SIG-M5 treated with dmso at 0.1 percent for 504 hours (cell line): ENCODE results near the gene TVP23C.

ENCODE experiments used
- DNase-seq: peaks from one replicate; lab custom pipeline; 2025; ENCODE audit not compliant: unreplicated experiment; lab: John Stamatoyannopoulos, UW

TVP23C gene

DNA sequence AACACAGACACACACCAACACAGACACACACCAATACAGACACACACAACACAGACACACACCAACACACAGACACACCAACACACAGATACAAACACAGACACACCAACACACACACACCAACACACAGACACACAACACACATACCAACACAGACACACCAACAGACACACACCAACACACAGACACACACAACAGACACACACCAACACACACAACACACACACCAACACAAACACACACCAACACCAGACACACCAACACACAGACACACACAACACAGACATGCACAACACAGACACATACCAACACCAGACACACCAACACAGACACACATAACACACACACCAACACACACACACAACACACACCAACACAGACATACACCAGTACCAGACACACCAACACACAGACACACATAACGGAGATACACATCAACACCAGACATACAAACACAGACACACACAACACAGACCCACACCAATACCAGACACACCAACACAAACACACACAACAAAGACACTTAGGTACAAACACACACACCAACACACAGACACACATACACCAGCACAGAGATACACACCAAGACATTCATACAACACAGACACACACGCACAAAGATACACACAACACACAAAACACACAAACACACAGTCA is 98.1 kb downstream of the TVP23C start:
- no peak for DNase-seq

DNA sequence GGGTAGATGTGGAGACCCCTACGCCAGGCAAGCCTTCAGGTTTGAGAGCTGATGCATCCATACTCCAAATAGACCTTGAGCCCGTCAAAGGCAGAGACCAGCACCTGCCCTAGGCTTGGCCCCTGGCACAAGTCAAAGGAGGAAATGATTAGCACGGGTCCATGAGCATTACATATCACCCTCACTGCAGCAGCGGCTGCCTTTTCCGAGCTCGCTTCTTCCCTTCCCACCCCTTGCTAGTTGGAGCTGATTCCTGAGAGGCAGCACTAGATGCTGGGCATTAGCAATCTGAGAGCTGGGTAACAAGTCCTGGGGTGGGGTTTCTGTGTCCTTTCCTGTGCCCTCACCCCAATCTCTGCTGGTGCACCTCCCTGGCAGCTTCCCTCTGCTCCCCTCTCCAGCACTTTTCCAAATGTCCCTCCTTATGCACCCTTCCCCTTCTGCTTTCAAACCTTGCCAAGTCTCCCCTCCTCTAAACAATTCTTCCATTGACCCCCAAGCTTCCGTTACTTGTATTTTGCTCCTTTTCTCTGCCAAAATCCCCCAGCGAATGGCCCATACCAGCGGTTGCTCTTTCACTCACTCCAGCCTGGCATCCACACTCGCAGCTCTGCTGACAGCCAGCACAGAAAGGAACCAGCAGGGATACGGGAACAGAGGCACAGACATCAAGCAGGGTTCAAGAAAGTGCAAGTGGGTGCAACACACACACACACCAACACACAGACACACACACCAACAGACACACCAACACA is 98.9 kb downstream of the TVP23C start:
- no peak for DNase-seq

DNA sequence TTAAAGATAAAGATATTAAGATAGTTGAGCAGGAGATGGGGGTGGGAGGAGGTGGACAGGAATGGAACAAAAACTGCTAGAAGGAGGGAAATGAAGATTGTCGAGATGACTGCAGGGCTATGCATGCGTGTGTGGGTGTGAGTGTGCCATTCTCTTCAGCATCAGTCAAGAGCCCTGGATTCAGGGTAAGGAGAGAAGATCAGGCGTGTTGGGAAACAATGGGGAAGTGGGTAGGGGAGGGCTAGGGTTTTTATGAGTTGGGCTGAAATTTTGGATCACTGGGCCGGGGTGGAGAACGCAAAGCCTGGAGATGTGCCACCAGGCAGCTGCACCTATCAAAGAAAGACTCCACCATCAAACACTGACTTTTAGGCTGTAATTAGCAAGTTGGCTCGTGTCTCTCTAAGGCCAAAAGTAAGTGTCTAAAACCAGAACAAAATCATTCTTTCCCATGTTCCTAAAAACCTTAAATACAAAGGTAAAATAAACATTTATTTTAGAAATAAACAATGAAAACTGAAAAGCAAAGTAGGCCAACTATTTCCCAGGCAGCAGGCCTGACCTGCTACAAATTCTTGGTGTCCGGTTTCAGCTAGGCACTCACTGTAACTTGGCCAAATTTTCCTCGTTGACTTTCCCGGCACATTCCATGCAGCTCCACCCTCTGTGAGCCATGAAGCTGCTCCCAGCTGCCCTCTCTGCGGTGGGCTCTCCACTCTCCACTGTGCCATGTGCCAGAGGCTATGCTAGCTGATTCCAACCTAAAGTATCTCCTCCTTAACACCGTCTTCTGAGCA is 100.1 kb downstream of the TVP23C start:
- no peak for DNase-seq

DNA sequence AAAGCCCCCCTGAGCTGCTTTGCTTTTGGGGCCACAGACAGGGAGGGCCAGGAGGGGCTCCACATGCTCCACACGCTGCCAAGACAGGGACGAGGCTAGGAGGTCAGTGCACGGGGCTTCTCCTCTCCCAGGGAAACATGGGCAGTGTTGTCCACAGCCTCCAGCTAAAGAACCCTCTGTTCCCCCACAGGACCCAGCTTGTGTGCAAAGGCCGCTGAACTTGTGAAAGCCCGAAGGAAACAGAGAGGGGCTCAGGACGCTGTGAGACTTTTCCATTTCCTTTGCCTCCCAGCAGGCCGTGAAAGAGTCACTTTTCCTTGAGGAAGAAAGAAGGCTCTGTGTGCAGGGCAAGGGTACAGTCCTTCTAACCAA is 105.6 kb downstream of the TVP23C start:
- no peak for DNase-seq

DNA sequence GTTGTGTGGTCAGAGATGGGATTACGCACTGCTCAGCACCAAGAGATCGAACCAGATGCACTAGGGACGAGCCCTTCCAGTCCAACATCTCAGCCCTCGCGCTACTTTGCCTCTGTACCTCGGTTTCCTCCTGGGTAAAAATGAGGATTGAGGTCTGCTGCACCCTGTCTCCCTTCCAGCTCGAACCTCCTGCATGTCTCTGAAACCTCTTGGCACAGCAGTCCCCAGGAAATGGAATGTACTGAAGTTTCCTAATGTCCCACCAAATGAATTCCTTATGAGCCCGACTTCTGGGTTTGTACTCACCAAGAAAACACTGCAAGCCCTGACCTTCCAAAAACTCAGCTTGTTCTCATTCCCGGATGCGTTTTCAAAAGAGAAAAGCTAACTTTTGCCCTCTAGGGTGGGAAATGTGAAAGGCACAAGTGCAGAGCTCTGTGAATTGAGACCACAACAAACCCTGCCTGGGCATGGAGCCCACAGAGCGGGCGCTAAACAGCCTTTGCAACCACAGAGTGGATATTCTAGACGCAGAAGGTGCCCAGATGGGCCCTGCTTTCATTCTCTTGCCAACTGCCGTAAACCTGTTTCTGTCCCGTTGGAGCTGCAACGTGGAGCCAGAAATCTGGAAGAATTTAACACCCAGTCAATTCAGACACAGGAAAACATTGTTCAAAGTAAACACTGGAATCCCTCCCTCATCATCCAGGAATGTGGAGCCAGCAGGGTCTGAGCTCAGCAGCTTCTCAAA is 106.1 kb downstream of the TVP23C start:
- no peak for DNase-seq

DNA sequence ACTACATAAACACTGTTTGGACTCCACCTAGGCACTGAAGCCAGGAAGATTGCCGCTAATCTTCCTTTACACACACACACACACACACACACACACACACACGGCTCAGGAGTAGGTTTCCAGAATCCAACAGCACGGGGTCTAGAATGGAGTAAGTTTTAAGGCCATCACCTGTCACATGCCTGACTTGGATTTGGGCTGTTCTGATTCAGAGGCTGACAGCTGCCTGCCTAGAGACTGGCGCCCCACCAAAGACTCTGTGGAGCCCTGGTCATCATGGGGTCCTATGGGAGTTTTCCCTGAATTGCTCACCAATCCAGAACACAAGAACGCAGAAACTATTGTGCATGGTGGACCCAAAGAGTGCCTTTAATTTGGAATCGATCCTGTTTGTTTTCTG is 106.8 kb downstream of the TVP23C start:
- no peak for DNase-seq

DNA sequence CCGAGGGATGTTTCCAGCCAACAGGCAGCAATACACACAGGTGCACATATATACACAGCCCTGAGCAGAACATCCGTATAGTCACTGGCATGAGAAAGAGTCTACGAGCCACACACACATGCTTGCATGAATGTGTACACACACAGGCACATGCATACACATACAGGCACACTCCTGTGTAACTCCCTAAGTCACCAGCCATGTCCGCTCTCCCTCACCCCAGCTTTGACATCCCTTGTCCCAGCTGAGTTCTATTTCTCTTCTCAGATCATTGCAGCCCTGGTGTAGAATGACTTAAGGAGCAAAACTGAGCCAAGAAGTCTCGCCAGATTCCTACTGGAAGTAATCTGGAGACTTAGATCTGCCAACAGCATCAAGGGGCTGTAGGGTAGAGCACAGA is 108.9 kb downstream of the TVP23C start:
- no peak for DNase-seq

DNA sequence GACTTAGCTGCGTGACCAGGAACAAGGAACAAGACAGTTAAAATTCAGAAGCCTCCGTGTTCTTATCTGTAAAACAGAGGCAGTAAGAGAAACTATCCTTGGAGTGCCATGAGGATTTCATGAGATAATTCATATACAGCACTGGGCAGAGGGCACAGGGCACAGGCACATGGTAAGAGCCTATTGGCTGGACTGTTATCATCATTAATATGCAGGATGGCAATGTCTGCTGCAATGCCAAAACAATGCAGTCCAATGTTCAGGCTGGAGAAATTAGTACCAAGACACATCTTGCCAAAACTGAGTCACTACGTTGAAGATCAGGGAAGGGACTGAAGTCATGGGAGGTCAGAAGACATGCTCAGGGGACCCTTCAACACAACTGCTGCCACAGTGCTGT is 109.5 kb downstream of the TVP23C start:
- DNase-seq: no peak

DNA sequence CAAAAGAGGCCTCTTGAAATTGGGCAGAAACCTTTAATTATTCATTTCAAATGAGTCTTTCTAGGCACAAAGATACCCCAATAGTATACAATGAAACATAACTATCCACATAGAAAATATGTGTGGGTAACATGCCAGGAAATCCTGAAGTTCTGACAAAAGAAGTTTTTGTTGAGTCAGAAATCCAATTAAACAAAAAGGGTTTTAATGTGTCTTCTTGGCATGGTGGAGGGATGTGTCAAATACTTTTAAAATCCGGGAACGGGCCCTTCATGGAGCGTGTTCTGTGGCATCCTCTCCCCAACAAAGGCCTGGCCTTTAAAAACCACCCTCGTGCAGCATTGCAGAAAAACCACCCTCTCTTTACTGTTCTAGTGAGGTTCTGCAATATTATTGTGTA is 110.0 kb downstream of the TVP23C start:
- DNase-seq: no peak

DNA sequence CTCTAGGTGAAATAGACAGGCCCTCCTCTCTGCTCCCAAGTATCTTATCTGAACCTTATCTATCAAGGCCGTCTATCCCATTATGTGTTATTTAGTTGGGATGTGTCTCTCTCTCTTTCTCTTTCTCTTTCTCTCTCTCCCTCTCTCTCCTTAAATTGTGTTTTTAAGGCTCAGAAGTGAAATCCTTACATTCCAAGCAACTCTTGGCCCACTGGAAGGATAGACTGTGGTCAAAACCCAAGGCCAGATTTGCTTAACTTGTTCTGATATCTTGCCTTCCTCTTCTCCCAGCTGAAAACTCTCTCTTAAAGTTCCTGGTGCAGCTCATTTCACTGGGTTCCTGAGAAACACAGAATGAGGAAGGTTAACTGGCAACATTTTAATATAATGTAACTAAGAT is 110.5 kb downstream of the TVP23C start:
- DNase-seq: no peak
